ENCODE results near the gene GRAMD1A. TPM values are rescaled to one million over a fixed set of nuclear protein-coding genes. Genes with fewer than 3 reads are reported as not detected.

The GRAMD1A gene
- total and polyA plus RNA-seq, 2 of the 8 experiments (the other 6 are each of a cell fraction or from before 2014, with no cell fraction given) = 113 to 154 TPM

- TF ChIP-seq RNF2 (IDR thresholded peaks at IDR 0.05; ENCODE audit: borderline replicate concordance, low read depth, low read length, missing control alignments, poor library complexity, severe bottlenecking) = no peak
- TF ChIP-seq, protein P1, sequence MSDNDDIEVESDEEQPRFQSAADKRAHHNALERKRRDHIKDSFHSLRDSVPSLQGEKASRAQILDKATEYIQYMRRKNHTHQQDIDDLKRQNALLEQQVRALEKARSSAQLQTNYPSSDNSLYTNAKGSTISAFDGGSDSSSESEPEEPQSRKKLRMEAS (IDR thresholded peaks at IDR 0.05) = no peak
- TF ChIP-seq POU5F1 (IDR thresholded peaks at IDR 0.05; ENCODE audit: low read depth, low read length) = no peak
- TF ChIP-seq CHD1 (IDR thresholded peaks at IDR 0.05; ENCODE audit: low read depth, low read length) = no peak
- no peak for TF ChIP-seq TCF12 (IDR thresholded peaks at IDR 0.05; ENCODE audit: low read depth, low read length)
- TF ChIP-seq BRCA1 (IDR thresholded peaks at IDR 0.05; ENCODE audit: low read depth, low read length) = peak; percentile 30; the same call in 1 of the 2 replicates
- no peak for TF ChIP-seq KDM4A (IDR thresholded peaks at IDR 0.05; ENCODE audit: low read depth, low read length, severe bottlenecking)
- no peak for TF ChIP-seq BACH1 (IDR thresholded peaks at IDR 0.05; ENCODE audit: low read length)
- peak in 1 of 2 experiments; percentile 61; a peak in 1 of 4 replicates for TF ChIP-seq SIN3A (conservative IDR thresholded peaks at IDR 0.05 in 1 of 2, IDR thresholded peaks at IDR 0.05 in 1 of 2; ENCODE audit: low read depth in 1 of 2, low read length in 2 of 2)
- TF ChIP-seq JUND (IDR thresholded peaks at IDR 0.05; ENCODE audit: low read length) = 0 out of 2 replicates have a peak, but pooled peaks have one; percentile 23
- TF ChIP-seq SIX5 (IDR thresholded peaks at IDR 0.05; ENCODE audit: low read depth, low read length) = no peak
- TF ChIP-seq SAP30 (IDR thresholded peaks at IDR 0.05; ENCODE audit: insufficient read depth, insufficient replicate concordance, low read length) = no peak
- no peak for TF ChIP-seq RBBP5 (IDR thresholded peaks at IDR 0.05; ENCODE audit: borderline replicate concordance, low read depth, low read length)
- TF ChIP-seq EZH2 (IDR thresholded peaks at IDR 0.05; ENCODE audit: low read depth, low read length, severe bottlenecking) = no peak
- no peak for TF ChIP-seq TAF7 (optimal IDR thresholded peaks at IDR 0.05; ENCODE audit: borderline replicate concordance, low read depth, low read length)
- TF ChIP-seq JUN (IDR thresholded peaks at IDR 0.05; ENCODE audit: low read depth, low read length) = no peak
- no peak for TF ChIP-seq TAF1 (IDR thresholded peaks at IDR 0.05; ENCODE audit: low read depth, low read length)
- TF ChIP-seq TEAD4 (IDR thresholded peaks at IDR 0.05; ENCODE audit: low read depth, low read length) = peak; percentile 37; the same call in 1 of the 2 replicates
- no peak for TF ChIP-seq EGR1 (IDR thresholded peaks at IDR 0.05; ENCODE audit: borderline replicate concordance, low read depth, low read length)
- no peak for TF ChIP-seq E2F6 (IDR thresholded peaks at IDR 0.05)
- TF ChIP-seq GTF2F1 (IDR thresholded peaks at IDR 0.05; ENCODE audit: borderline replicate concordance, low read depth, low read length) = no peak
- no peak for TF ChIP-seq CEBPB (IDR thresholded peaks at IDR 0.05; ENCODE audit: low read depth, low read length)
These were observed 13.1 kb downstream of the GRAMD1A start (continued) for GRCh38 chr19:35013041-35013819.

Data from H1 (cell line).